ENCODE results near the gene TMPRSS9.

Gene TMPRSS9

GRCh38 chr19:2423915-2424685, 64.0 kb downstream of the TMPRSS9 start:
- DNase-seq = no peak

GRCh38 chr19:2424686-2425621, 64.9 kb downstream of the TMPRSS9 start:
- no peak for DNase-seq

DNA sequence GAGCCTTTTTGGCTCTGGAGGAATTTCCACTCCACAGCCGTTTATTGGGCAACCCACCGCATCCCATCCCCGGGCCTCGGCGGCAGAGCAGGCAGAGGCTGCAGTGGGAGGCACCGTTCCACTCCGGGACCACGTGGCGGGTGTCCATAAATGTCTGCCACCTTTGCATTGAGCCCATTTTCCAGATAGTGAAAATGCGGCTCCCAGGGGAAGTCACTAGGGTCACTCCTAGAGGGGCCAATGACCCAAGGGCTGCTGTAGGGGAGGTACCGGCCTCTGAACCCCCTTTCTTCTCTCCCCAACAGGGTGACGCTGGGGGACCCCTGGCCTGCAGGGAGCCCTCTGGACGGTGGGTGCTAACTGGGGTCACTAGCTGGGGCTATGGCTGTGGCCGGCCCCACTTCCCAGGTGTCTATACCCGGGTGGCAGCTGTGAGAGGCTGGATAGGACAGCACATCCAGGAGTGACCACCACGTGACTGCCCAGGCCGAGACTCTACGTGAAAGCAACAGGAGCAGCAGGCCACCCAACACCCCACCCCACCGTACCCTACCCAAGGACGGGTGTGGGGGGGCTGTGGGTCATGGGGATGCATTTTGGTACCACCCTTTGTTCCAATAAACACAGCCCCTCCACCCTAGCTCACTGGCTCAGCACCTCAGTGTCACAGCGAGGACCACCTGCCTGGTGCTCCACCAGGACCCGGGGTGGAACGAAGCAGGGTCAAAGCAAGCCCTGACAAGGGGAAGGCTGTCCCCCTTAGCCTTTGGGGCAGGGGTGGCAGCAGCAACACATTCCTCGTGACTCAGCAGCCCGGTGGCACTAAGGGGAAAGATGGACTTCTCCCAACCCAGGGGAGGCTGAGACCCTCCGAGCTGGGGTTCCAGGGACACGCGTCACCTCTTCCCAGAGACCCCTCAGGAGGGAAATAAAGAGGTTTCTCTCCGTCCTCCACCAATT, 65.8 kb downstream of the TMPRSS9 start:
- no peak for DNase-seq

DNA sequence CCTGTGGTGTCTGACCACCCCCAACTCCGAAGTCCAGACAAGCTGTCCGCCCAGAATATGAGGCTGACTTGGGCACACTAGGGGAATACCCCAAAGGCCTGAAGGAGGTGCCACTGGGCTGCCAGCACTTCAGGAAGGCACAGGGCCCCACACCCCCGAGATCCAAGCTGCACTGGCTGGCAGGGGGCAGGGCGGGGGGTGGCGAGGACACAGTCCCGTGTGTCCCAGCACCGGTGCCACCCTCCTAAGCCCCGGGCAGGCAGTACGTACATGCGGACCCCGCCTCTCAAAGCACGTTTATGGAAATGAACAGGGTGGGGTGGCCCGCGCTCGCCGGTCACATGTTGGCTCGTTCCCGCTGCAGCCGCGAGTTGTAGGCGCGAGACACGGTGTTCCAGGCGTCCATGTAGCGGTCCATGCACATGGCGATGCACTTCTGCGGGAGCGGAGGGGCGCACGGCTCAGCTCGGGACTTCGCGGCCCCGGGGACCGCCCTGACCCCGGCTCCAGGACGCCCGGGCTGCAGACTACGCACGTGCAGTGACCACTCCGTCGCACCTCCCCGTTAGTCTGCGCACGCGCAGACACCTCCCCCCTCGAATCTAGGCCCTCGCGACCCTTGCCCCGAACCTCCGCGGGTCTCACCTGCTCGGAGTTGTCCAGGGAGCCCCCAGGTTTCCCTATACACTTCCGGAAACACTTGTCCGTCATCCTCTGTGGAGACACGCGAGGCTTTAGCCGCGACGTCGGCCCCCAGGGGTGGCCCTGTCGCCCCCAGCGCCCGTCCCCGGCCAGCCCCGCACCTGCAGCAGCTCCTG, 66.8 kb downstream of the TMPRSS9 start:
- DNase-seq = peak in 3 of 5 experiments; percentile 8 to 45 (median 14)

- peak; percentile 92 to 97 (median 95) for DNase-seq
Observed at GRCh38 chr19:2427429-2428320, 67.6 kb downstream of the TMPRSS9 start, which contains the start of gene TIMM13. Gene TIMM13 (minus strand): TSS chr19:2427586. CDS start chr19:2427533, 53 bp downstream.

- no peak for DNase-seq
Observed at GRCh38 chr19:2428321-2428690, 68.2 kb downstream of the TMPRSS9 start.

GRCh38 chr19:2428756-2429711, 69.0 kb downstream of the TMPRSS9 start:
- no peak for DNase-seq

GRCh38 chr19:2429917-2430535, 70.0 kb downstream of the TMPRSS9 start:
- no peak for DNase-seq

- DNase-seq = no peak
Observed at GRCh38 chr19:2431318-2432055, 71.4 kb downstream of the TMPRSS9 start.

GRCh38 chr19:2432131-2432848, 72.2 kb downstream of the TMPRSS9 start:
- no peak for DNase-seq

DNA sequence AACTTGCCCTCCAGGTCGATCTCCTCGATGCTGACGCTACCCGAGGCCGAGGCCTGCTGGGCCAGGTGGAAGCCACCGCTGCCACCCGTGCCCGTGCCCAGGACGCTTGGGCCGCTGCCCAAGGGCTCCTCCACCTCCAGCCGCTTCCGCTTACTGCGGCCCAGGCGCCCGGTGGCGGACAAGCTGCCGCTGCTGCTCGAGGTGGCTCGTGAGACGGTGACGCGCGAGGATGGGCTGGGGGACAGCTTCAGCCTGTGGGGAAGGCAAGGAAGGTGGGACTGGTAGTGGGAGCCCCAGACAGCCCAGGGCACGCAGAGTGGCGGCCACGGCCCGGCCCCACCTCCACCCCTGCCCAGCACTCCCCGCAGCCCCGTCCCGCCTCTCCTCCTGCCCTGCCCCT, 73.8 kb downstream of the TMPRSS9 start:
- DNase-seq = no peak

GRCh38 chr19:2434267-2434666, 74.2 kb downstream of the TMPRSS9 start:
- no peak for DNase-seq

DNA sequence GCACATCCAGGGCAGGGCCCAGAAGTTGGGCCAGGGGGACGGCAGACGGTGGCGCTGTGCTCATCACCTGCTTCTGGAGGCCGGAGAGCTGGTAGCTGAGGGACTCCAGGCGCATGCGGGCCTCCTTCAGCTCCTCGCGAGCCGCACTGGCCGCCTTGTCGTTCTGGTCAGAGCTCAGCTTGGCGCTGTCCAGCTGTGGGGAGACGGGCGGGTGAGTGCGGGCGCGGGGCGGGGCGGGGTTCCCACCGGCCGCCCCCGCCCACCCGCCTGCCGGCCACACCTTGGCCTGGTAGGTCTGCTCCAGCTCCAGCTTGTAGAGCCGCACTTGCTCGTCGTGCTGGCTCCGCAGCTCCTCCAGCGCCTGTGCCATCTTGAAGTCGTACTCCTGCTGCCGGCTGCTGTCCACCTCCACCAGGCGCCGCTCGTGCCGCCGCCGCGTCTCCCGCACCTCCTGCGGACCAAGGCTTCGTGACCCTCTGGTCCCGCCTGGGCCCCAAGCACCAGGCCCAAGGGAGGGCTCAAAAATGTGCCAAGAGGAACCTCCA, 74.7 kb downstream of the TMPRSS9 start:
- no peak for DNase-seq

DNA sequence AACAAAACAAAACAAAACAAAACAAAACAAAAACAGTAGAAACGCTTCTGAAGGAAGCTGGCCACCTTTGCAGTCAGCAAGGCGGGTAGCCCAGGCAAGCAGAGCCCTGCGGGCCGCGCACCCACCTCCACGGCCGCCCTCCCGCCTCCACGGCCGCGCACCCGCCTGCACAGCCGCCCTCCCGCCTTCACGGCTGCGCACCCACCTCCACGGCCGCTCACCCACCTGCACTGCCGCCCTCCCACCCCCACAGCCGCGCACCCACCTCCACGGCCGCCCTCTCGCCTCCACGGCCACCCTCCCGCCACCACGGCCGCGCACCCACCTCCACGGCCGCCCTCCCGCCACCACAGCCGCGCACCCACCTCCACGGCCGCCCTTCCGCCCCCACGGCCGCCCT, 76.3 kb downstream of the TMPRSS9 start:
- DNase-seq = no peak

DNA sequence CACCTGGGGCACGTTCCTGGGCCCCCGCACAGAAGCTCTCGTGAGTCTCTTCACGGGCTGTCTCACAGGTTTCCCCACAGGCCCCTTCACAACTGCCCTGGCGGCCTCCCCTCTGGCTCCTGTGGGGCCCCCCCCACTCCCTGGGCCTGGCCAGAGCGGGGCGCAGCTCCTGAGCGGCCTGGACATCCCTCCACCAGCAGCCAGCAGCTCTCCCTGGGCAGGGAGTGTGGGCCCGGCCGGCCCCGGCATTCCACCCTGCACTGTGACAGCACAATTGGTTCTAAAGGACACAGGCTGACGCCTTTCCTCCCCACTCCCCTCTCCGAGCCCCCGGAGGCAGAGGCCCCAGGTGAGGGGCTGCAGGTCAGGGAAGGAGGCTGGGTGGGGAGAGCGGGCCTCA, 76.9 kb downstream of the TMPRSS9 start:
- DNase-seq = no peak

DNA sequence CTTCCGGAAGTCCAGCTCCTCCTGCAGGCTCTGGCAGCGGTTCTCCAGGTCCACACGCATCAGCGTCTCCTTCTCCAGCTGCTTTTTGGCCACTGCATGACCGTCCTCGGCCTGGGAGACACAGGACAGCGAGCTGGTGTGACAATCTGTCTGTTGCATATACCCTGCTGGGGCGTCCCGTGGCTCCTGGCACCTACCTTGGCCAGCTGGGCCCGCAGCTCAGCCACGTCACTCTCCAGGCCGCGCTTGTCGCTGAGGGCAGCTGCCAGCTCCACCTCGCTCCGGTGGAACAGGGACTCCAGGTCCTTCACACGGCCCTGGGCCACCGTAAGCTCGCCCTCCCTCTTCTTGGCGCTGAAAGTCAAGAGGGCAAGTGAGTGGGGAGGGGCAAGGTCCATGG, 78.1 kb downstream of the TMPRSS9 start:
- DNase-seq = no peak

GRCh38 chr19:2440515-2440914, 80.5 kb downstream of the TMPRSS9 start:
- no peak for DNase-seq

All from T-helper 2 cell (primary cell).